HG03521 (cell line): ENCODE data around the gene SMTNL2.
"Not testable (repeated sequence)": the region's sequence is repeated elsewhere in the genome, so short reads cannot be mapped to it uniquely, and the experiment has no call there.

Experiments used
- ATAC-seq: cut with Tn5 transposase; IDR thresholded peaks from one replicate; pipeline ENCODE4 v1.9.1; 2021; ENCODE audit warnings: mild to moderate bottlenecking, moderate library complexity; ENCODE audit not compliant: unreplicated experiment

SMTNL2 gene

GRCh38 chr17:4599505-4600281, 15.4 kb downstream of the SMTNL2 start:
- no peak for ATAC-seq

- no peak for ATAC-seq
Observed at GRCh38 chr17:4600563-4600962, 16.2 kb downstream of the SMTNL2 start.

GRCh38 chr17:4601326-4601725, 17.0 kb downstream of the SMTNL2 start:
- no peak for ATAC-seq

DNA sequence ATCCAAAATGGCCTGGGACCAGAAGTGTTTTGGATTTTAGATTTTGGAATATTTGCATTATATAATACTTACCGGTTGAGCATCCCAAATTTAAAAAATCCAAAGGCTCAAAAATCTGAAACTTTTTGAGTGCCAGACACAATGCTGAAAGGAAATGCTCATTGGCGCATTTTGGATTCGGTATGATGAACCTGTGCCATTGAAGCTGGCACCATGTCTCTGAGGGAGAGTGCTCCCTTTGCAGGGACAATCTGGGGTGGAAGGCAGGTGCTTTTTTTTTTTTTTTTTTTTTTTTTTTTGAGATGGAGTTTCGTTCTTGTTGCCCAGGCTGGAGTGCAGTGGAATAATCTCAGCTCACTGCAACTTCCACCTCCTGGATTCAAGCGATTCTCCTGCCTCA, 17.7 kb downstream of the SMTNL2 start:
- no peak for ATAC-seq

DNA sequence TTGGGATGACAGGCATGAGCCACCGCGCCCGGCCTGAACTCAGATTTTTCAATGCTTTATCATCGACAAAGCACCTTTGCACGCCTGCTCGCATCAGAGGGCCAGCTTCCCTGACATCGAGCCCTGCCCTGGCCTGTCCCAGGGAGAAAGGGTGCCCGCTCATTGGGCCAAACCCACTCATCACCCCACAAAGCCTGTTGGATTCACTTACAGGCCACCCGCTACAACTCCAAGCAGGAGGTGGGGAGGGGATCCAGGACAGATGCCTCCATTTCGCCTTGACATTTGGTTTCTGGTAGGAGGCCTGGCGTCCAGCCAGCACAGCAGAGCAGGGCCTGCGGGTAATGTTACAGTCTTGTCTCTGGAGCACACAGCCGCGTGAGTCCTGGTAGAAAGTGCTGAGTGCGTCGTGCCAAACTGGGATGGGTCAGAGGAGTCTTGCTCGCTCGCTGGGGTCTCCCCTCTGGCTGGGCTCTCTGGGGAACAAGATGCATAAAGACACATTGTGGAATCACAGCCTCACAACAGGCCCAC, 19.8 kb downstream of the SMTNL2 start:
- ATAC-seq = no peak

- ATAC-seq = not testable (repeated sequence)
Observed at GRCh38 chr17:4604736-4605135, 20.4 kb downstream of the SMTNL2 start.

DNA sequence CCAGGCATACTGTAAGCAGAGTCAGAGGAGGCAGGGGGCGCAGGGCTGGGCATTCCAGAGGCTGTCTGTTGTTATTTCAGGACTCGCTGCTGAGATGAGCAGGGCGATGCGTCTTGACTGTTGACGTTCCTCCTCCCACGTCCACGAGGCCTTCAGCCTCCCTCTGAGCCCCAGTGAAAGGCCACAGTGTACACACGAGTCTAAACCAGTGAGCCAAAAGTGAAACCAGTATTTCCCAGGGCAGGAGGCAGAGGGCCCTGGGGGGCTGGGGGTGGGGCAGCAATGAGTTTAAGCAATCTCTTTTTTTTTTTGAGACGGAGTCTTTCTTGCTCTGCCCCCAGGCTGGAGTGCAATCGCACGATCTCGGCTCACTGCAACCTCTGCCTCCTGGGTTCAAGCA, 21.5 kb downstream of the SMTNL2 start:
- no peak for ATAC-seq

DNA sequence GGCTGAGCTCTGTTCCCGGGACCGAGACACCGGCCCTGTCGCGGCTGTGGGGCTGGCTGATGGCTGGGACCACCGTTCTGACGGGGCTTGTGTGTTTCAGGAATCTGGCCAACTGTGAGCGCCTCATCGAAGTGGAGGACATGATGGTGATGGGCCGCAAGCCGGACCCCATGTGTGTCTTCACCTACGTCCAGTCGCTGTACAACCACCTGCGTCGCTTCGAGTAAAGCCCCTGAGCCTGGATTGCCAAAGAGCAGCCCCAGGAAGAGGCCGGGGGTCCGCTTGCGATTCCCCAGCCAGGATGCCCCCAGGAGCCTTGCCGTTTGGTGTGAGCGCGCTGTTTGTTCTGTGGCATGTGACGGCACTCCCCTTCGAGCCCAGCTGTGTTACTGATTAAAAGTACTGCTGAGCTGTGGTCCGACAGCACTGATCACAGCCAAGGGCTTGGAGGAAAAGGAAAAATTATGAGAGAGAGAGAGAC, 23.0 kb downstream of the SMTNL2 start:
- no peak for ATAC-seq

DNA sequence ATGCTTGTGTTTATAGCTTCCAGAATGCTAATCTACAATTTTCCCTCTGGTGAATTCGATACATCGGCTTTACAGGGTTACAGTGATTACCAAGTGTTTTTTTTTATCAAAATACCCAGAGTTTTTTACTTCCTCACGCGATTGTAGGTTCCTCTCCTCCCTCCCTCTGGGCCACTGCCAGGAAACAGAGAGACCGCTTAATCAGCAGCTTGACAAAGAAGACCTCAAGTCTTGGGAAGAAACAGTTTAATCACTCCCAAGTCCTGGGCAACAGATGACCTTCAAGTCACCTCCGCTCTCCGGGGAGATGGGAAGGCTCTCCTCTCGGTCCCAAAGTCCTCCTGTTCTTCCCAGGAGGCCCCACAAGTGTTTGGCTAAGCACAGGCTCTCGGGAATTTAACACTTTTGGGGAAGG, 23.5 kb downstream of the SMTNL2 start:
- ATAC-seq = no peak

DNA sequence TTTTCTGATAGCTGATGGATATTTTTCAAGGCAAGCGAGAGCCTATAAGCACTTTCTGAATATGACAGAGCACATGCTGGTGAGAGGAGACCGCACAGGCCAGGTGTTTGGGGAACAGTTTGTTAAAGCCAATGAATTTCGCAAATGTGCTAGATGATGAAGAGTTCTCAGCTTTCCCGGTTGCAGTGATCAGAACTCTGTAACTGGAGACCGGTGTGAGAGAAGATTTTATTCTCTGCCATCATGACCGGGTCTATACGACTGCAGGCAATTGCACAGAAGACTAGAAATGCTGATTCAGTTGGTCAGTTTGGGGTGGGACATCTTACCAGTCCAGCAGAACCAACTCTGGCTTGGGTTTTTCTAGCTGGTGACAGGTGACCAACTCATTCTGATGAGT, 25.4 kb downstream of the SMTNL2 start:
- no peak for ATAC-seq

DNA sequence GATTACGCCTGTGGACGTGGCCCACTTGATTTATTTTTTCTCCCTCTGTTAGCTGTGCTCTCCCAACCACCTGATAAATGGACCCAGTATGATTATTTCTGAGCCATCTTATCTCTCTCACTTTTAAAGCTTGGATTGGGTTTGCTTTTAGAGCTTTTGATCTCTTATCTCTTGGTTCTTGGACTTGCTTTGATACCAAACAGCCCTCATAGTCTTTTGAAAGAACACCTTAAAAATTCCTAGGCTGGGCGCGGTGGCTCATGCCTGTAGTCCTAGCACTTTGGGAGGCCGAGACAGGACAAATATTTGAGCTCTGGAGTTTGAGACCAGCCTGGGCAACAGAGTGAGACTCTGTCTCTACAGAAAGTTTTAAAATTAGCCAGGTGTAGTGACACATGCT, 25.8 kb downstream of the SMTNL2 start:
- no peak for ATAC-seq

DNA sequence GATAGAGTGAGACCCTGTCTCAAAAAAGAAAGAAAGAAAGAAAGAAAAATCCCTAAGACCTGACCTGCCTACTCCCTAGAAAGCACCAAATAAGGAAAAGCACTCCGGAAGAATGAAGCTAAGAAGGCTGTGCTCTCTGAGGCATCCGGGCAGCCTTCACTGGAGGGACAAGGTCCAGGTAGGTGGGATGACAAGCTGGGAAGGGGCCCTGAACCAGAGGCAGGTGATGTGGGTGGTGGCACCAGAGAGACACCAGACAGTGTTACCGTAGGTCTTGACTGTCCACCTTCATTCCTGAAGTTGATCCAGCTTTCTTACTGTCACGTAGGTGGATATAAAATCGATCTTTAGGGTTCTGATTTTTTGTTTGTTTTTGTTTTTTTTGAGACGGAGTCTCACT, 26.3 kb downstream of the SMTNL2 start:
- no peak for ATAC-seq

DNA sequence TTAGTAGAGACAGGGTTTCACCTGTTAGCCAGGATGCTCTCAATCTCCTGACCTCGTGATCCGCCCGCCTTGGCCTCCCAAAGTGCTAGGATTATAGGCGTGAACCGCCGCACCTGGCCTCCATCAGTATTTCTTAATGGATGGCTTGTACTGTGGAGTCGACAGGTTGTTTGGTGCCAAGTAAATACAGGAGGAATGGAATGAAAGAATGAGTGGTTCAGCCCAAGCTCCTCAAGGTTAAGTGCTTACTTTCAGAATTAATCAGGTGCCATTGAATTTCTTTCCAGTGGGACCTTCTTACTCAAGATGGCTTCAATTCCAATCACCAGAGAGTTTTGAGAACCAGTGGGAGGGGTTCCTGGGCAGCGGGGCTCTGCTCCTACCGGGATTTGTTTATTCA, 32.1 kb downstream of the SMTNL2 start:
- no peak for ATAC-seq

DNA sequence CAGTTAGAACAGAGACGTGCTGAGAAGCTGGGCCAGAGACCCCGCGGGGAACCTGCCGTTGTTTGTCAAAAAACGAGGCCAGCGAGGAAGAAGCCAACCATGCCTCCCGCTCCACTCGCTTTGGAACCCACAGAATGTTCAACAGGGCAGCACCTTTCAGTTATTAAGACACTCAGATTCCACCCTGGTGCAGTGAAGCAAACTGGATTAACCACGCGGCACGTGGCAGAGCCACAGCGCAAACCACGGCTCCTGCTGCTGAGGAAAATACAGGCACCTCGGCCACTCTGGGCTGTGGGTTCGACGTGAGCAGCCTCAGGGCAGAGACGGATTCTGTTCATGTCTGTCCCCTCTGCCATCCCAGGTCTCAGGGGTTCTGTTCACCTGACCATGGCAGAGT, 32.8 kb downstream of the SMTNL2 start:
- no peak for ATAC-seq

DNA sequence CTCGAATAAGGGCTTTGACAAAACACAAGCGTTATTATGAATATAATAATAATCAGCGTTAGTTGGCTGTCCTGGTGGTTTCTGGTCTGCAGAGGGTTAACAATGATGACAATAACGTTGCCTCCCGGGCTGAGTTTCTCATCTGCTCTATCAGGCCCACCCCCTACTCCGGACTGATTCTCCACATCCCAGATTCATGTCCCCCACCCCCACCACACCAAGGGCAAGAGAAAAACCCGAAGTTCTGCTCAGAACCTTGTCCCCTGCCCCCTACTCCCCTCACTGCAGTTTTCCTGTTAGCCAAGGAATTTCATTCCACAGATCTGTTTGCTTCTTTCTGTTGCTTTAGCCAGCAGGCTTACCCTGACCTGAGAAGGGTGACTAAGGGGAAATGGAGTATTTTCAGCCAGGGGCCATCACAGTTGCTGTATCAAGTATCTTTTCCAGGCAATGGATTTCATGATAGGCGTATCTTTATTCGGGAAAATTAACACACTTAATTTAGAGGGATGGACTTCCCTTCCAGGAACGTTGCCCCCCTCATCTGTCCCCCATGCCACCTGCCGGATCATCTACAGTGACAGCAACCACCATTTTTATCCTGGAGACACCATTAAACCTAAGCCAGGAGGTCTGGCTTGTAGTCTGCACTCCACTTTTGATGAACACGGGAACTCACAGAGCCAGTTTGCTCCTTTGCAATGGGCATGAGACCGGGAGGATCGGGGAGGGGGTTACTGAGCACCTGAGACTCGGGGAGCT, 33.4 kb downstream of the SMTNL2 start:
- ATAC-seq = no peak

DNA sequence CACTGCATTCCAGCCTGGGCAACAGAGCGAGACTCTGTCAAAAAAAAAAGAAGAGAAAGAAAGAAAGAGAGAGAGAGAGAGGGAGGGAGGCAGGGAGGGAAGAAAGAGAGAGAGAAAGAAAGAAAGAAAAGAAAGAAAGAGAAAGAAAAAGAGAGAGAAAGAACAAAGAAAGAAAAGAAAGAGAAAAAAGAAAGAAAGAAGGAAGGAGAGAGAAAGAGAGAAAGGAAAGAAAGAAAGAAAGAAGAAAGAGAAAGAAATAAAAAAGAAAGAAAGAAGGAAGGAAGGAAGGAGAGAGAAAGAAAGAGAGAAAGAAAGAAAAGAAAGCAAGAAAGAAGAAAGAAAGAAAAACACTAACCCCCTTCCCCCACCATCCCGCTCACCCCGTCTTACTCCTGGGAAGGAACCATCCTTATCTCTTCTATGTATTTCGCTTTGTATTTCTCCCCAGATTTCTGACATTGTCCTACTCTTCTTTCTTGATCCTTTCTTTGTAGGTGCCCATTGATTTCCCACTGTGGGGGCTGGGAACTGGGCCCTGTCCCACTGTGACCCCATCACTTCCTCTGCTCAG, 36.3 kb downstream of the SMTNL2 start:
- no peak for ATAC-seq

GRCh38 chr17:4622375-4622774, 38.0 kb downstream of the SMTNL2 start:
- ATAC-seq = no peak

- ATAC-seq = no peak
Observed at GRCh38 chr17:4623249-4623648, 38.9 kb downstream of the SMTNL2 start.

GRCh38 chr17:4624451-4624911, 40.2 kb downstream of the SMTNL2 start:
- ATAC-seq = not testable (repeated sequence)

DNA sequence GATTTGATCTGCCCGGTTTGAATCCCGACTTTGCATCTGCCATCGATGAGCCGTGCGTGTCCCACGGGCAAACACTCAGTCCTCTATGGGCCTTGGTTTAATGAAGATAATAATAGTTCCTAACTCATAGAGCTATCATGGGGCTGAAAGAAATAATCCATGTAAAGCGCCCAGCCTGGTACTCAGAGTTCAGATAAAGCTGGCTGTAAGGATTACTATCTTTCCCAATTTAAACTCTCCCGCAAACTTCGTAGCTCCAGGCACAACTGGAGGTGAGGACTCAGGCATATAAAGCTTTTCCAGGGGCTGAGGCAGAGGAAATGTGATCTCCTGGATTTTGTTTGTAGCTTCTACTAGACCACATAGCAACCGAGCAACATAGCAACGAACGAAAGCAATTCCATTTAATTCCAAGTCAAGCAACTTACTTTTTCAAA, 40.9 kb downstream of the SMTNL2 start:
- no peak for ATAC-seq

DNA sequence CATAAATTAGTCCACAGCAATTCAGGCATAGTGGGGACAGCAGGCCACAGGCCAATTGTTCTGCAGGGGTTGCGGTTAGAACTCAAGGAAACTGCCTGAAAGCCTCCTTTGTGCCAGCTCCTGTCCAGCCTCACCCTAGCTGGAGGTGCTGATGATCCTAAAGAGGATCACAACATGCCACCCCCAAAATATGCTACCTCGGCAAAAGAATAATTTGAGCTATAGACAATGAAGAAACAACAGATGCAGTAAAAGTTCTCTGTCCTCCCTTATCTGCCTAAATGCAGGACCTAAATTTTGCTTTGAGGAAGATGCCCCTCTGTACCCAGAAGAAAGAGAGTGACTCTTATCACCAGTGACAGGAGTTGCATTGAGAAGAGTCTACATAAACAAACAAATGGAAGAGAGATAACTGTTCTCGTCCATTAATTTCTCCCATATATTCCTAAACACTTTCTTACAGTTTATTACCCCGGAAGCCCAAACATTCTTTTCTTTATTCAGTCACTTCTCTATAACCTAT, 42.5 kb downstream of the SMTNL2 start:
- no peak for ATAC-seq
